HEK293 (cell line): ENCODE results near the gene TRPM2.

Experiments
- CTCF ChIA-PET: fragments of 350-600 bp; formaldehyde crosslinking; extraction: SDS; loops from one replicate; lab custom pipeline; 2021; ENCODE audit warnings: antibody characterized with exemption; lab: Yijun Ruan, JAX
- POLR2A ChIA-PET: fragments of 300-600 bp; formaldehyde crosslinking; extraction: SDS; loops from one replicate; lab custom pipeline; 2020; ENCODE audit warnings: antibody characterized with exemption, inconsistent platforms; lab: Yijun Ruan, JAX
- H3K27ac ChIP-seq: fragments of 200-500 bp; sonication (Bioruptor generic); 2 replicates; pipeline ENCODE4 v1.5.1; 2014; ENCODE audit warnings: low read depth, low read length, control low read depth, inconsistent platforms; ENCODE audit errors: extremely low read depth
- H3K36me3 ChIP-seq, 2 experiments: fragments of 200-500 bp in 1 of 2; sonication (Bioruptor generic) in 1 of 2; 1 replicate in 1 of 2; 2 replicates in 1 of 2; pipeline ENCODE4 v1.5.1; 2014 to 2017; ENCODE audit warnings: inconsistent platforms in 2 of 2, low read length in 2 of 2; ENCODE audit not compliant: control insufficient read depth in 2 of 2, insufficient read depth in 1 of 2
- H3K4me1 ChIP-seq: fragments of 200-500 bp; sonication (Bioruptor generic); 2 replicates; pipeline ENCODE4 v1.5.1; 2014; ENCODE audit warnings: mild to moderate bottlenecking, low read length, inconsistent platforms; ENCODE audit not compliant: control insufficient read depth, insufficient read depth
- H3K4me3 ChIP-seq: 2 replicates; pipeline ENCODE4 v1.5.1; 2011; ENCODE audit warnings: low read depth, mild to moderate bottlenecking, control low read depth, low read length, moderate library complexity
- H3K9me3 ChIP-seq: fragments of 200-500 bp; sonication (Bioruptor generic); 2 replicates; pipeline ENCODE4 v1.5.1; 2014; ENCODE audit warnings: low read depth, low read length, inconsistent platforms; ENCODE audit not compliant: control insufficient read depth, insufficient read depth
- GLIS2 ChIP-seq: fragments of 450-650 bp; formaldehyde crosslinking; IDR thresholded peaks from 2 replicates; pipeline ENCODE4 v1.5.1; 2016; ENCODE audit warnings: missing biosample characterization, missing genetic modification characterization
- HOXC10 ChIP-seq: sonication (generic); formaldehyde crosslinking; IDR thresholded peaks from 2 replicates; pipeline ENCODE4 v1.8.1; 2023; ENCODE audit warnings: mild to moderate bottlenecking, missing genetic modification reagents
- KLF1 ChIP-seq: fragments of 450-650 bp; formaldehyde crosslinking; IDR thresholded peaks from 2 replicates; pipeline ENCODE4 v1.5.1; 2016; ENCODE audit warnings: missing biosample characterization, missing genetic modification characterization
- PRDM1 ChIP-seq: fragments of 450-650 bp; formaldehyde crosslinking; IDR thresholded peaks from 2 replicates; pipeline ENCODE4; 2016; ENCODE audit warnings: missing biosample characterization, missing genetic modification characterization
- SALL2 ChIP-seq: fragments of 450-650 bp; formaldehyde crosslinking; IDR thresholded peaks from 2 replicates; pipeline ENCODE4 v1.5.0; 2017; ENCODE audit warnings: missing biosample characterization, mild to moderate bottlenecking, missing genetic modification characterization, borderline replicate concordance
- SCRT1 ChIP-seq: fragments of 450-650 bp; formaldehyde crosslinking; IDR thresholded peaks from 2 replicates; pipeline ENCODE4 v1.5.1; 2016; ENCODE audit warnings: missing biosample characterization, missing genetic modification characterization, borderline replicate concordance
- SCRT2 ChIP-seq: fragments of 450-650 bp; formaldehyde crosslinking; IDR thresholded peaks from 2 replicates; pipeline ENCODE4 v1.5.1; 2016; ENCODE audit warnings: missing biosample characterization, missing genetic modification characterization
- ZBTB17 ChIP-seq: fragments of 450-650 bp; formaldehyde crosslinking; IDR thresholded peaks from 2 replicates; pipeline ENCODE4 v1.5.1; 2016; ENCODE audit warnings: missing biosample characterization, missing genetic modification characterization
- ZBTB8A ChIP-seq: fragments of 450-650 bp; formaldehyde crosslinking; IDR thresholded peaks from 2 replicates; pipeline ENCODE4 v1.5.1; 2016; ENCODE audit warnings: missing biosample characterization, missing genetic modification characterization
- ZFP3 ChIP-seq: fragments of 450-650 bp; formaldehyde crosslinking; IDR thresholded peaks from 2 replicates; pipeline ENCODE4 v1.5.1; 2016; ENCODE audit warnings: low read depth, missing biosample characterization, missing genetic modification characterization
- ZNF24 ChIP-seq: fragments of 450-650 bp; formaldehyde crosslinking; IDR thresholded peaks from 2 replicates; pipeline ENCODE4 v1.5.1; 2016; ENCODE audit warnings: missing biosample characterization, missing genetic modification characterization
- ZNF266 ChIP-seq: fragments of 450-650 bp; formaldehyde crosslinking; IDR thresholded peaks from 2 replicates; pipeline ENCODE4 v1.5.1; 2016; ENCODE audit warnings: missing biosample characterization, missing genetic modification characterization, low read depth
- ZNF341 ChIP-seq: fragments of 450-650 bp; formaldehyde crosslinking; IDR thresholded peaks from 2 replicates; pipeline ENCODE4; 2016; ENCODE audit warnings: low read depth, missing biosample characterization, missing genetic modification characterization
- ZNF350 ChIP-seq: fragments of 450-650 bp; formaldehyde crosslinking; IDR thresholded peaks from 2 replicates; pipeline ENCODE4 v1.5.0; 2017; ENCODE audit warnings: missing biosample characterization, mild to moderate bottlenecking, missing genetic modification characterization
- ZNF404 ChIP-seq: fragments of 450-650 bp; formaldehyde crosslinking; IDR thresholded peaks from 2 replicates; pipeline ENCODE4 v1.5.1; 2017; ENCODE audit warnings: missing biosample characterization, missing genetic modification characterization
- ZNF426 ChIP-seq: fragments of 450-650 bp; formaldehyde crosslinking; IDR thresholded peaks from 2 replicates; pipeline ENCODE4 v1.5.1; 2017; ENCODE audit warnings: missing biosample characterization, missing genetic modification characterization, mild to moderate bottlenecking, inconsistent platforms, moderate library complexity
- ZNF521 ChIP-seq: fragments of 450-650 bp; formaldehyde crosslinking; IDR thresholded peaks from 2 replicates; pipeline ENCODE4 v1.5.1; 2017; ENCODE audit warnings: missing biosample characterization, mild to moderate bottlenecking, missing genetic modification characterization
- ZNF561 ChIP-seq: fragments of 450-650 bp; IDR thresholded peaks from 2 replicates; pipeline ENCODE4 v1.5.1; 2018; ENCODE audit warnings: missing biosample characterization, missing genetic modification characterization, borderline replicate concordance
- ZNF621 ChIP-seq: fragments of 450-650 bp; formaldehyde crosslinking; IDR thresholded peaks from 2 replicates; pipeline ENCODE4 v1.5.1; 2017; ENCODE audit warnings: missing biosample characterization, missing genetic modification characterization
- ZNF777 ChIP-seq: fragments of 450-650 bp; formaldehyde crosslinking; IDR thresholded peaks from 2 replicates; pipeline ENCODE4 v1.5.1; 2017; ENCODE audit warnings: missing biosample characterization, missing genetic modification characterization, borderline replicate concordance
- TF ChIP-seq, protein P1 (sequence below): fragments of 450-650 bp; formaldehyde crosslinking; IDR thresholded peaks from 2 replicates; pipeline ENCODE4 v1.5.1; 2016; ENCODE audit warnings: missing biosample characterization, missing genetic modification characterization
- TF ChIP-seq, protein P2 (sequence below): fragments of 450-650 bp; formaldehyde crosslinking; IDR thresholded peaks from 2 replicates; pipeline ENCODE4 v1.5.1; 2016; ENCODE audit warnings: missing biosample characterization, missing genetic modification characterization, borderline replicate concordance

The TRPM2 gene

DNA sequence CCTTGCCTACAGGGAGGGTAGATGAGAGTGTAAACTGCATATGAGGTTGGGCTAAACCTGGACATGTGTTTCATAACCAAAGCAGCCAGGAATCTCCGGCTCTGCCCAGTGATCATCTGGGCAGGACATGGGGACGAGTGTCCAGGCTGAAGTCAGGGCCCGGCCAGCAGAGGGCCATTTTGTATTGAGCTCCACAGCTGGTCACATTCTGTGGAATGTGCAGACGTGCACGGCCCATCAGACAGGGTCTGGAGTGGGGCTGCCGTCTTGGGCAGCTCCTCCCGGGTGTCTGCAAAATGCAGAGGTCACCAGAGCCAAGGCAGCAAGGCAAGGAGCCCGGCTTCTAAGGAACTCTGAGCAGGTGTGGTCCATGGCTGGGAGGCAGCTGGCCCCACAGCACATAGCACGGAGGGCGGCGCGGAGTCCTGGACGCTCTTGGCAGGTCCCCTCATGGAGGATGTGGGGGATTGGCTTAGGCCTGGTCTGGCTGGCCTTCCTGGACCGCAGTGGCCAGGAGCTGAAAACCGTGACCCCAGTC is 108.1 kb downstream of the TRPM2 start:
- Histone ChIP-seq H3K9me3 (no peaks in the 10 kb centered on the region), H3K4me1 (no peaks in the 10 kb centered on the region), H3K27ac (no peak overlapping the region), H3K4me3 (no peak overlapping the region), H3K36me3 (peaks cover 0 to 5% of the 10 kb centered on the region in 2 experiments; a peak in 1 of 3 replicates)
- ChIA-PET CTCF (interaction anchor here (1.1 to 1.5 kb wide), 3 partner anchors 18 to 49 kb away, joined by 3 to 6 read pairs (median 6); no protein-coding TSS in a partner anchor), POLR2A (interaction anchor here (0.6 kb wide), 2 partner anchors 17 to 117 kb away, joined by 4 read pairs; no protein-coding TSS in a partner anchor)
- TF ChIP-seq, protein P1, sequence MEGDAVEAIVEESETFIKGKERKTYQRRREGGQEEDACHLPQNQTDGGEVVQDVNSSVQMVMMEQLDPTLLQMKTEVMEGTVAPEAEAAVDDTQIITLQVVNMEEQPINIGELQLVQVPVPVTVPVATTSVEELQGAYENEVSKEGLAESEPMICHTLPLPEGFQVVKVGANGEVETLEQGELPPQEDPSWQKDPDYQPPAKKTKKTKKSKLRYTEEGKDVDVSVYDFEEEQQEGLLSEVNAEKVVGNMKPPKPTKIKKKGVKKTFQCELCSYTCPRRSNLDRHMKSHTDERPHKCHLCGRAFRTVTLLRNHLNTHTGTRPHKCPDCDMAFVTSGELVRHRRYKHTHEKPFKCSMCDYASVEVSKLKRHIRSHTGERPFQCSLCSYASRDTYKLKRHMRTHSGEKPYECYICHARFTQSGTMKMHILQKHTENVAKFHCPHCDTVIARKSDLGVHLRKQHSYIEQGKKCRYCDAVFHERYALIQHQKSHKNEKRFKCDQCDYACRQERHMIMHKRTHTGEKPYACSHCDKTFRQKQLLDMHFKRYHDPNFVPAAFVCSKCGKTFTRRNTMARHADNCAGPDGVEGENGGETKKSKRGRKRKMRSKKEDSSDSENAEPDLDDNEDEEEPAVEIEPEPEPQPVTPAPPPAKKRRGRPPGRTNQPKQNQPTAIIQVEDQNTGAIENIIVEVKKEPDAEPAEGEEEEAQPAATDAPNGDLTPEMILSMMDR (tag by site-specific recombination) = 0 out of 2 replicates have a peak, but pooled peaks have one; percentile 25
- no peak for TF ChIP-seq ZNF621
- no peak for TF ChIP-seq ZFP3 (tag by site-specific recombination)
- TF ChIP-seq ZNF777 (tag by site-specific recombination) = no peak
- no peak for TF ChIP-seq HOXC10 (CRISPR knock-in tag)
- TF ChIP-seq SCRT1 (tag by site-specific recombination) = no peak
- no peak for TF ChIP-seq ZNF521 (tag by site-specific recombination)
- no peak for TF ChIP-seq ZNF426 (tag by site-specific recombination)

DNA sequence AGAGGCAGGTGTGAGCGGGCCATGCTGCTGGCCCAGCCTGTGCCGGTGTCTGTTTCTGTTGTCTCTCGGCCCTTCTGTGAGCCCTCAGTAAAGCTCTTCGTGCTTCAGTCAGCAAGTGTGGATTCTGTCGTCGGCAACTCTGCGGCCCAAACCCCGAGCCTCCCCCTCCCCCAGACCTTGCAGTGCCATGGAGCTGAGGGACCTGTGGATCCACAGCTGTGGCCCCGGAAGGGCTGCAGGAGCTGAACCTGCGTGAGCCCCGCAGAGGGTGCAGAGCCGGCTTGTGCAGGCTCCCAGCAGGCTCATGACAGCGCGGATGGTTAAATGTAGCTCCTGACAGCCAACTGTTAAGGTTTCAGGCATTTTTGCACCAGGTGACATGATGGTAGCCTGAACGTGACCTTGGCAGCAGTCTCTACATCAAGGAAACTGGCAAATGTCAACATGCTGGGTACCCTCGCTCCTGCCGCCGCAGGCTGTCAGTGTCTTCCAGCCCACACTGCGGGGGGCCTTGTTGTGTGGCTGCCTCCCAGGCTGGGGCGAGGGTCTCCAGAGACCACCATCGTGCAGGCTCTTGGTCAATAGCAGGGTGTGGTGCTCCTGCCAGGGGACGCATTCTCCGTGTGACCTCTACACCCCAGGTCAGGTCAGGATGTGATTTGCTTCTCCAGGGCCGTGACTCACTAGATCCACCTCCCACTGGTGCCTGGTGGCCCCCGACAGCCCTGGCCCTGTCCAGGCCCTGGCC is 108.8 kb downstream of the TRPM2 start:
- Histone ChIP-seq H3K9me3 (no peaks in the 10 kb centered on the region), H3K4me3 (no peak overlapping the region), H3K27ac (no peak overlapping the region), H3K4me1 (no peaks in the 10 kb centered on the region), H3K36me3 (peaks cover 0 to 3% of the 10 kb centered on the region in 2 experiments; a peak in 1 of 3 replicates)
- TF ChIP-seq SCRT2 (peak; percentile 42; the same call in 1 of the 2 replicates), GLIS2 (0 out of 2 replicates have a peak, but pooled peaks have one; percentile 20), ZNF341 (tag by site-specific recombination) (no peak)
- ChIA-PET POLR2A (interaction anchor here (0.6 kb wide), 2 partner anchors 17 to 118 kb away, joined by 4 read pairs; no protein-coding TSS in a partner anchor), CTCF (interaction anchor here (1.1 to 1.5 kb wide), 3 partner anchors 18 to 48 kb away, joined by 3 to 6 read pairs (median 6); no protein-coding TSS in a partner anchor)

DNA sequence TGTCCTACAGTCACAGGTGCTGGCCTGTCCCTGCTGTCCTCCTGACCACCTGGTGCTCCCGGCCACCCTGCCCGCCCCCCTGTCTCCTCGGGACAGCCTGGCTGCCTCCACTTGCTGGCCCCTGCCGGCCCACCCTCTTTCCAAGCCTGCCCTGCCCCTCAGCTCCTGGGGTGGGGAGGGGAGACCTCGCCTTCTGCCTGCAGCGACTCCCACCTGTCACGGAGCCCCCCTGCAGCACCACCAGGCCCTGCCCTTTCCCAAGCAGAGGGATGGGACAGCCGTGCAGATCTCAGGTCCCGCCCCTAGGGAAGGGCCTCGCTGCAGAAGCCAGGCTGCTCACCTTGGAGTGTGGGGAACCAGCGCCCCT is 109.4 kb downstream of the TRPM2 start:
- no peaks in the 10 kb centered on the region for H3K9me3 ChIP-seq
- TF ChIP-seq KLF1 (peak; percentile 55; the same call in 1 of the 2 replicates), ZBTB8A (tag by site-specific recombination) (no peak), PRDM1 (tag by site-specific recombination) (no peak), ZNF404 (tag by site-specific recombination) (no peak), ZNF266 (tag by site-specific recombination) (no peak), GLIS2 (0 out of 2 replicates have a peak, but pooled peaks have one; percentile 1), ZNF350 (tag by site-specific recombination) (no peak), ZNF561 (tag by site-specific recombination) (no peak), SALL2 (no peak), ZBTB17 (tag by site-specific recombination) (no peak), ZNF24 (tag by site-specific recombination) (no peak)
- TF ChIP-seq, protein P2, sequence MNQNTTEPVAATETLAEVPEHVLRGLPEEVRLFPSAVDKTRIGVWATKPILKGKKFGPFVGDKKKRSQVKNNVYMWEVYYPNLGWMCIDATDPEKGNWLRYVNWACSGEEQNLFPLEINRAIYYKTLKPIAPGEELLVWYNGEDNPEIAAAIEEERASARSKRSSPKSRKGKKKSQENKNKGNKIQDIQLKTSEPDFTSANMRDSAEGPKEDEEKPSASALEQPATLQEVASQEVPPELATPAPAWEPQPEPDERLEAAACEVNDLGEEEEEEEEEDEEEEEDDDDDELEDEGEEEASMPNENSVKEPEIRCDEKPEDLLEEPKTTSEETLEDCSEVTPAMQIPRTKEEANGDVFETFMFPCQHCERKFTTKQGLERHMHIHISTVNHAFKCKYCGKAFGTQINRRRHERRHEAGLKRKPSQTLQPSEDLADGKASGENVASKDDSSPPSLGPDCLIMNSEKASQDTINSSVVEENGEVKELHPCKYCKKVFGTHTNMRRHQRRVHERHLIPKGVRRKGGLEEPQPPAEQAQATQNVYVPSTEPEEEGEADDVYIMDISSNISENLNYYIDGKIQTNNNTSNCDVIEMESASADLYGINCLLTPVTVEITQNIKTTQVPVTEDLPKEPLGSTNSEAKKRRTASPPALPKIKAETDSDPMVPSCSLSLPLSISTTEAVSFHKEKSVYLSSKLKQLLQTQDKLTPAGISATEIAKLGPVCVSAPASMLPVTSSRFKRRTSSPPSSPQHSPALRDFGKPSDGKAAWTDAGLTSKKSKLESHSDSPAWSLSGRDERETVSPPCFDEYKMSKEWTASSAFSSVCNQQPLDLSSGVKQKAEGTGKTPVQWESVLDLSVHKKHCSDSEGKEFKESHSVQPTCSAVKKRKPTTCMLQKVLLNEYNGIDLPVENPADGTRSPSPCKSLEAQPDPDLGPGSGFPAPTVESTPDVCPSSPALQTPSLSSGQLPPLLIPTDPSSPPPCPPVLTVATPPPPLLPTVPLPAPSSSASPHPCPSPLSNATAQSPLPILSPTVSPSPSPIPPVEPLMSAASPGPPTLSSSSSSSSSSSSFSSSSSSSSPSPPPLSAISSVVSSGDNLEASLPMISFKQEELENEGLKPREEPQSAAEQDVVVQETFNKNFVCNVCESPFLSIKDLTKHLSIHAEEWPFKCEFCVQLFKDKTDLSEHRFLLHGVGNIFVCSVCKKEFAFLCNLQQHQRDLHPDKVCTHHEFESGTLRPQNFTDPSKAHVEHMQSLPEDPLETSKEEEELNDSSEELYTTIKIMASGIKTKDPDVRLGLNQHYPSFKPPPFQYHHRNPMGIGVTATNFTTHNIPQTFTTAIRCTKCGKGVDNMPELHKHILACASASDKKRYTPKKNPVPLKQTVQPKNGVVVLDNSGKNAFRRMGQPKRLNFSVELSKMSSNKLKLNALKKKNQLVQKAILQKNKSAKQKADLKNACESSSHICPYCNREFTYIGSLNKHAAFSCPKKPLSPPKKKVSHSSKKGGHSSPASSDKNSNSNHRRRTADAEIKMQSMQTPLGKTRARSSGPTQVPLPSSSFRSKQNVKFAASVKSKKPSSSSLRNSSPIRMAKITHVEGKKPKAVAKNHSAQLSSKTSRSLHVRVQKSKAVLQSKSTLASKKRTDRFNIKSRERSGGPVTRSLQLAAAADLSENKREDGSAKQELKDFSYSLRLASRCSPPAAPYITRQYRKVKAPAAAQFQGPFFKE (tag by site-specific recombination) = no peak
- TF ChIP-seq, all 188 proteins: peak for 2
- Histone ChIP-seq H3K4me3 (no peak overlapping the region), H3K27ac (no peak overlapping the region), H3K36me3 (no peaks in the 10 kb centered on the region), H3K4me1 (no peaks in the 10 kb centered on the region)
- CTCF ChIA-PET = no interaction called here
- POLR2A ChIA-PET = interaction anchor here (1.2 kb wide), 1 partner anchor 8 kb away, joined by 3 read pairs; no protein-coding TSS in a partner anchor
